SK-N-SH (cell line): ENCODE data around the gene JMJD1C.

Source experiments
- CTCF ChIP-seq: fragments of 200-600 bp; sonication (generic); IDR thresholded peaks from 2 replicates; pipeline ENCODE4 v1.6.1; 2017; ENCODE audit warnings: antibody characterized with exemption, mild to moderate bottlenecking, moderate library complexity
- EP300 ChIP-seq, 2 experiments: IDR thresholded peaks; 2 replicates each; pipeline versions ENCODE4 v1.4.0 to v1.6.1; 2012; ENCODE audit warnings: borderline replicate concordance in 1 of 2, low read depth in 1 of 2, low read length in 1 of 2
- EZH2phosphoT487 ChIP-seq: fragments of 200-600 bp; sonication (generic); IDR thresholded peaks from 2 replicates; pipeline ENCODE4 v1.6.1; 2017; ENCODE audit warnings: low read depth, mixed run types, mild to moderate bottlenecking, antibody characterized with exemption, moderate library complexity, borderline replicate concordance
- GABPA ChIP-seq: IDR thresholded peaks from 2 replicates; pipeline ENCODE4 v1.4.0; 2012; ENCODE audit warnings: low read depth, mild to moderate bottlenecking
- NRF1 ChIP-seq: IDR thresholded peaks from 2 replicates; pipeline ENCODE4 v1.6.1; 2012; ENCODE audit warnings: low read depth, mild to moderate bottlenecking, low read length
- PBX3 ChIP-seq: IDR thresholded peaks from 2 replicates; pipeline ENCODE4; 2012
- POLR2AphosphoS5 ChIP-seq: IDR thresholded peaks from 2 replicates; pipeline ENCODE4 v1.6.1; 2012; ENCODE audit warnings: low read depth, low read length
- RFX5 ChIP-seq: IDR thresholded peaks from 2 replicates; pipeline ENCODE4 v1.6.1; 2012; ENCODE audit warnings: mild to moderate bottlenecking, improper control_type of control experiment, low read length
- SMC3 ChIP-seq: IDR thresholded peaks from 2 replicates; pipeline ENCODE4 v1.6.1; 2012; ENCODE audit warnings: low read depth, low read length, improper control_type of control experiment
- TAF1 ChIP-seq: IDR thresholded peaks from 2 replicates; pipeline ENCODE4 v1.6.1; 2012; ENCODE audit warnings: low read depth, mild to moderate bottlenecking, low read length, moderate library complexity, borderline replicate concordance
- TEAD4 ChIP-seq: IDR thresholded peaks from 2 replicates; pipeline ENCODE4 v1.4.0; 2012; ENCODE audit warnings: mild to moderate bottlenecking, borderline replicate concordance; ENCODE audit not compliant: insufficient read depth
- YY1 ChIP-seq: IDR thresholded peaks from 2 replicates; pipeline ENCODE4 v1.4.0; 2012; ENCODE audit warnings: low read depth, mild to moderate bottlenecking
- TF ChIP-seq, protein P1 (sequence below): IDR thresholded peaks from 2 replicates; pipeline ENCODE4 v1.4.0; 2012; ENCODE audit warnings: low read depth

GRCh38 chr10:63275094-63275493 is 190.7 kb downstream of the JMJD1C start:
- TF ChIP-seq SMC3 (no peak), GABPA (no peak), CTCF (no peak), EP300 (IDR thresholded peaks at IDR 0.05; ENCODE audit: borderline replicate concordance in 1 of 2, low read depth in 1 of 2, low read length in 1 of 2) (no peak), TAF1 (no peak), PBX3 (no peak), NRF1 (no peak), TEAD4 (no peak), YY1 (no peak), RFX5 (no peak), EZH2phosphoT487 (no peak), POLR2AphosphoS5 (no peak)
- TF ChIP-seq, protein P1, sequence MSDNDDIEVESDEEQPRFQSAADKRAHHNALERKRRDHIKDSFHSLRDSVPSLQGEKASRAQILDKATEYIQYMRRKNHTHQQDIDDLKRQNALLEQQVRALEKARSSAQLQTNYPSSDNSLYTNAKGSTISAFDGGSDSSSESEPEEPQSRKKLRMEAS, result no peak
